Renal cortex interstitium (tissue), 3 donors: ENCODE measurements around the gene FOXI2. TPM values are rescaled to one million over a fixed set of nuclear protein-coding genes. Genes with fewer than 3 reads are reported as not detected.

Source experiments
- polyA plus RNA-seq, 3 donors: library from polyadenylated mRNA; unstranded; fragments of 120-200 nt; gene quantifications; one replicate each; pipeline ENCODE4 v1.2.1, GENCODE V29; 2013; ENCODE audit not compliant: insufficient read length in 3 of 3

Gene FOXI2
- polyA plus RNA-seq, 3 donors: 1.1 to 2.2 (median 1.6) TPM

Other genes with a start within 250 kb of the FOXI2 start
- gene NPS, start 187.9 kb upstream of the FOXI2 start, polyA plus RNA-seq: not detected
- 10 to 100 TPM; 17.3 to 24.1 (median 19.4) TPM for gene CLRN3, start 155.8 kb downstream of the FOXI2 start, polyA plus RNA-seq
- gene PTPRE, start 169.9 kb downstream of the FOXI2 start, polyA plus RNA-seq: 1 to 10 TPM; 5.6 to 7.8 (median 5.7) TPM